Myocyte (in vitro differentiated cells): ENCODE results near the gene ZBTB7C. TPM values are rescaled to one million over a fixed set of nuclear protein-coding genes. Genes with fewer than 3 reads are reported as not detected.

Experiments
- DNase-seq: peaks from one replicate; pipeline ENCODE4 v3.0.0-alpha.2; 2012; ENCODE audit warnings: low read depth
- total RNA-seq: library from RNA; depleted of rRNA; stranded (reverse); fragments of >200 nt; gene quantifications from 2 replicates; pipeline ENCODE4 v1.2.3, GENCODE V29; 2014

The ZBTB7C gene
- total RNA-seq, 1 donor from 2014 or later, result 16.4 TPM

GRCh38 chr18:48044944-48045343 lies 364.2 kb downstream of the ZBTB7C start:
- no peak for DNase-seq

GRCh38 chr18:48043166-48043565 lies 366.0 kb downstream of the ZBTB7C start:
- DNase-seq, result no peak

GRCh38 chr18:48042431-48042830 lies 366.8 kb downstream of the ZBTB7C start:
- DNase-seq, result no peak

GRCh38 chr18:48040457-48041110 lies 368.6 kb downstream of the ZBTB7C start:
- DNase-seq, result no peak

- DNase-seq, result no peak
These were observed 369.4 kb downstream of the ZBTB7C start for GRCh38 chr18:48039769-48040215.

GRCh38 chr18:48038636-48039035 lies 370.5 kb downstream of the ZBTB7C start:
- DNase-seq, result no peak

- no peak for DNase-seq
These were observed 371.5 kb downstream of the ZBTB7C start for GRCh38 chr18:48037481-48038271.

- DNase-seq, result no peak
These were observed 372.4 kb downstream of the ZBTB7C start for GRCh38 chr18:48036641-48037421.

GRCh38 chr18:48036226-48036625 lies 373.0 kb downstream of the ZBTB7C start:
- DNase-seq, result no peak

- no peak for DNase-seq
These were observed 373.7 kb downstream of the ZBTB7C start for GRCh38 chr18:48035556-48035860.

- no peak for DNase-seq
These were observed 374.3 kb downstream of the ZBTB7C start for GRCh38 chr18:48034651-48035555.

- no peak for DNase-seq
These were observed 375.2 kb downstream of the ZBTB7C start for GRCh38 chr18:48033790-48034650.

GRCh38 chr18:48032876-48033789 lies 376.1 kb downstream of the ZBTB7C start:
- no peak for DNase-seq

GRCh38 chr18:48031641-48032040 lies 377.5 kb downstream of the ZBTB7C start:
- DNase-seq, result no peak

GRCh38 chr18:48030616-48031480 lies 378.3 kb downstream of the ZBTB7C start:
- DNase-seq, result peak; percentile 68

- DNase-seq, result no peak
These were observed 379.7 kb downstream of the ZBTB7C start for GRCh38 chr18:48029296-48029986.

GRCh38 chr18:48028696-48029095 lies 380.5 kb downstream of the ZBTB7C start:
- DNase-seq, result no peak
